Globus pallidus (tissue), 1 donor: ENCODE measurements around the gene MEIS2.

Source experiments
- DNase-seq: peaks from one replicate; pipeline ENCODE4 v3.0.0-alpha.2; 2015; ENCODE audit warnings: low spot score

The MEIS2 gene

GRCh38 chr15:36936613-36937012 lies 163.7 kb downstream of the MEIS2 start:
- DNase-seq, result no peak

GRCh38 chr15:36933255-36933990 lies 166.9 kb downstream of the MEIS2 start:
- DNase-seq, result no peak

GRCh38 chr15:36932070-36932469 lies 168.3 kb downstream of the MEIS2 start:
- no peak for DNase-seq

GRCh38 chr15:36931434-36931833 lies 168.9 kb downstream of the MEIS2 start:
- DNase-seq, result no peak

GRCh38 chr15:36926427-36926825 lies 173.9 kb downstream of the MEIS2 start:
- DNase-seq, result no peak

- DNase-seq, result no peak
Observed at GRCh38 chr15:36925653-36926426, 174.5 kb downstream of the MEIS2 start.

GRCh38 chr15:36925049-36925448 lies 175.3 kb downstream of the MEIS2 start:
- no peak for DNase-seq

- no peak for DNase-seq
Observed at GRCh38 chr15:36924034-36924433, 176.3 kb downstream of the MEIS2 start.

- DNase-seq, result no peak
Observed at GRCh38 chr15:36921484-36922091, 178.8 kb downstream of the MEIS2 start.

- no peak for DNase-seq
Observed at GRCh38 chr15:36917411-36918267, 182.7 kb downstream of the MEIS2 start.

- DNase-seq, result no peak
Observed at GRCh38 chr15:36914960-36915808, 185.2 kb downstream of the MEIS2 start.

- DNase-seq, result no peak
Observed at GRCh38 chr15:36914466-36914865, 185.9 kb downstream of the MEIS2 start.

GRCh38 chr15:36912311-36912712 lies 188.0 kb downstream of the MEIS2 start:
- no peak for DNase-seq

- DNase-seq, result no peak
Observed at GRCh38 chr15:36911322-36911944, 188.9 kb downstream of the MEIS2 start.

GRCh38 chr15:36908991-36909390 lies 191.4 kb downstream of the MEIS2 start:
- DNase-seq, result no peak

- DNase-seq, result no peak
Observed at GRCh38 chr15:36907295-36907694, 193.1 kb downstream of the MEIS2 start.

GRCh38 chr15:36905908-36906307 lies 194.4 kb downstream of the MEIS2 start:
- no peak for DNase-seq

GRCh38 chr15:36904715-36905114 lies 195.6 kb downstream of the MEIS2 start:
- no peak for DNase-seq

GRCh38 chr15:36903922-36904556 lies 196.3 kb downstream of the MEIS2 start:
- no peak for DNase-seq

- DNase-seq, result no peak
Observed at GRCh38 chr15:36903195-36903594, 197.2 kb downstream of the MEIS2 start.
